ENCODE measurements around the gene GINM1. TPM values are rescaled to one million over a fixed set of nuclear protein-coding genes. Genes with fewer than 3 reads are reported as not detected.
A peak's percentile ranks its signal among the peaks of the same experiment; 100 is the strongest.

The GINM1 gene
- total and polyA plus RNA-seq, 9 of the 15 experiments (the other 6 are each of a cell fraction or from before 2014, with no cell fraction given): 5.0 to 19.3 (median 14.2) TPM

DNA sequence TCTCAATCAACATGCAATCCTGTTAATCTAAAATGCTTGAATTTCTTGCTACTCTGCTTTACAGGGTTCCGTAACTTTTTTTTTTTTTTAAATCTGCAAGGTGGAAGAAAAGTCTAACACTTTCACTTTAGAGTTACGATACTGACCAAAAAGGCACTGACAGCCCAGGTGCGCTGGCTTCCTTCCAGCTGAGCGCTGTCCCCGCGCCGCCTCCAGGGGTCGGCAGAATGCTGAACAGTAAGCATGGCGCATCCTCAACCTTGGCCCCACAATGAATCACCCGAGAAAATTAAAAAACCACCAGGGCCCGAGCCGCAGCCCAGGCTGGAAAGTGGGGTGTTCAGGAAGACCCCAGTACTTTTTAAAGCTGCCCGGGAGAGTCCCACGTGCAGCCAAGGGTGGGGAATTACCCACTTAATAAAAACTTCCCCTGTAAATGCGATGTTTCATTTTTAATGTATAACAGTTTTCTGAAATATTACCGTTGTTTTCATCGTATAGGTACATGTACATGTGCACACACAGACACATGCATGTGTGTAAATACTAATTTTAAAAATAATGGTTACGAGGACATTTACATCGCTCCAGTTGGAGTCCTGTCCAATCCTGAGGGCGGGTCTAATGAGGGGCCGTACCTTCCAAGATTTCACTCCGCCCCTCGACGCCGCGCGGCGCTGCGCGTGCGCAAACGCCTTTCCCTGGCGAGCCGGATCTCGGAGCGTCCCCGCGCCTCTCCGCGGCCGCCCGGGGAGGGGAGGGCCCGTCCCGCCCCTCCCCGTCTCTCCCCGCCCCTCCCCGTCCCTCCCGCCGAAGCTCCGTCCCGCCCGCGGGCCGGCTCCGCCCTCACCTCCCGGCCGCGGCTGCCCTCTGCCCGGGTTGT, at the start of gene GINM1 (continued):
- TF ChIP-seq, protein P1, sequence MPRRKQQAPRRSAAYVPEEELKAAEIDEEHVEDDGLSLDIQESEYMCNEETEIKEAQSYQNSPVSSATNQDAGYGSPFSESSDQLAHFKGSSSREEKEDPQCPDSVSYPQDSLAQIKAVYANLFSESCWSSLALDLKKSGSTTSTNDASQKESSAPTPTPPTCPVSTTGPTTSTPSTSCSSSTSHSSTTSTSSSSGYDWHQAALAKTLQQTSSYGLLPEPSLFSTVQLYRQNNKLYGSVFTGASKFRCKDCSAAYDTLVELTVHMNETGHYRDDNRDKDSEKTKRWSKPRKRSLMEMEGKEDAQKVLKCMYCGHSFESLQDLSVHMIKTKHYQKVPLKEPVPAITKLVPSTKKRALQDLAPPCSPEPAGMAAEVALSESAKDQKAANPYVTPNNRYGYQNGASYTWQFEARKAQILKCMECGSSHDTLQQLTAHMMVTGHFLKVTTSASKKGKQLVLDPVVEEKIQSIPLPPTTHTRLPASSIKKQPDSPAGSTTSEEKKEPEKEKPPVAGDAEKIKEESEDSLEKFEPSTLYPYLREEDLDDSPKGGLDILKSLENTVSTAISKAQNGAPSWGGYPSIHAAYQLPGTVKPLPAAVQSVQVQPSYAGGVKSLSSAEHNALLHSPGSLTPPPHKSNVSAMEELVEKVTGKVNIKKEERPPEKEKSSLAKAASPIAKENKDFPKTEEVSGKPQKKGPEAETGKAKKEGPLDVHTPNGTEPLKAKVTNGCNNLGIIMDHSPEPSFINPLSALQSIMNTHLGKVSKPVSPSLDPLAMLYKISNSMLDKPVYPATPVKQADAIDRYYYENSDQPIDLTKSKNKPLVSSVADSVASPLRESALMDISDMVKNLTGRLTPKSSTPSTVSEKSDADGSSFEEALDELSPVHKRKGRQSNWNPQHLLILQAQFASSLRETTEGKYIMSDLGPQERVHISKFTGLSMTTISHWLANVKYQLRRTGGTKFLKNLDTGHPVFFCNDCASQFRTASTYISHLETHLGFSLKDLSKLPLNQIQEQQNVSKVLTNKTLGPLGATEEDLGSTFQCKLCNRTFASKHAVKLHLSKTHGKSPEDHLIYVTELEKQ (CRISPR knock-in tag; IDR thresholded peaks at IDR 0.05): no peak
- TF ChIP-seq, protein P2, sequence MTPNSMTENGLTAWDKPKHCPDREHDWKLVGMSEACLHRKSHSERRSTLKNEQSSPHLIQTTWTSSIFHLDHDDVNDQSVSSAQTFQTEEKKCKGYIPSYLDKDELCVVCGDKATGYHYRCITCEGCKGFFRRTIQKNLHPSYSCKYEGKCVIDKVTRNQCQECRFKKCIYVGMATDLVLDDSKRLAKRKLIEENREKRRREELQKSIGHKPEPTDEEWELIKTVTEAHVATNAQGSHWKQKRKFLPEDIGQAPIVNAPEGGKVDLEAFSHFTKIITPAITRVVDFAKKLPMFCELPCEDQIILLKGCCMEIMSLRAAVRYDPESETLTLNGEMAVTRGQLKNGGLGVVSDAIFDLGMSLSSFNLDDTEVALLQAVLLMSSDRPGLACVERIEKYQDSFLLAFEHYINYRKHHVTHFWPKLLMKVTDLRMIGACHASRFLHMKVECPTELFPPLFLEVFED (CRISPR knock-in tag; conservative IDR thresholded peaks at IDR 0.05): no peak
- TF ChIP-seq NONO (IDR thresholded peaks at IDR 0.05; ENCODE audit: low read depth in 2 of 2, low read length in 1 of 2): no peak
- TF ChIP-seq CCNT2 (IDR thresholded peaks at IDR 0.05; ENCODE audit: borderline replicate concordance, extremely low read depth, insufficient read length, low read depth, low read length): peak; percentile 40
- TF ChIP-seq TBP (optimal IDR thresholded peaks at IDR 0.05; ENCODE audit: low read depth, low read length): no peak
- TF ChIP-seq, protein P3, sequence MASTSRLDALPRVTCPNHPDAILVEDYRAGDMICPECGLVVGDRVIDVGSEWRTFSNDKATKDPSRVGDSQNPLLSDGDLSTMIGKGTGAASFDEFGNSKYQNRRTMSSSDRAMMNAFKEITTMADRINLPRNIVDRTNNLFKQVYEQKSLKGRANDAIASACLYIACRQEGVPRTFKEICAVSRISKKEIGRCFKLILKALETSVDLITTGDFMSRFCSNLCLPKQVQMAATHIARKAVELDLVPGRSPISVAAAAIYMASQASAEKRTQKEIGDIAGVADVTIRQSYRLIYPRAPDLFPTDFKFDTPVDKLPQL (IDR thresholded peaks at IDR 0.05; ENCODE audit: extremely low read depth, insufficient read length): no peak
- TF ChIP-seq, protein P4, sequence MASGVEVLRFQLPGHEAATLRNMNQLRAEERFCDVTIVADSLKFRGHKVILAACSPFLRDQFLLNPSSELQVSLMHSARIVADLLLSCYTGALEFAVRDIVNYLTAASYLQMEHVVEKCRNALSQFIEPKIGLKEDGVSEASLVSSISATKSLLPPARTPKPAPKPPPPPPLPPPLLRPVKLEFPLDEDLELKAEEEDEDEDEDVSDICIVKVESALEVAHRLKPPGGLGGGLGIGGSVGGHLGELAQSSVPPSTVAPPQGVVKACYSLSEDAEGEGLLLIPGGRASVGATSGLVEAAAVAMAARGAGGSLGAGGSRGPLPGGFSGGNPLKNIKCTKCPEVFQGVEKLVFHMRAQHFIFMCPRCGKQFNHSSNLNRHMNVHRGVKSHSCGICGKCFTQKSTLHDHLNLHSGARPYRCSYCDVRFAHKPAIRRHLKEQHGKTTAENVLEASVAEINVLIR (CRISPR knock-in tag; IDR thresholded peaks at IDR 0.05): no peak
- no peak for TF ChIP-seq ZNF76 (CRISPR knock-in tag; IDR thresholded peaks at IDR 0.05; ENCODE audit: borderline replicate concordance)
- TF ChIP-seq ZFPM2 (CRISPR knock-in tag; IDR thresholded peaks at IDR 0.05): no peak
- TF ChIP-seq ZNF324 (CRISPR knock-in tag; IDR thresholded peaks at IDR 0.05): no peak
- no peak for TF ChIP-seq MEF2A (IDR thresholded peaks at IDR 0.05; ENCODE audit: control insufficient read depth, low read depth, low read length)
- no peak for TF ChIP-seq ELF4 (CRISPR knock-in tag; IDR thresholded peaks at IDR 0.05)
- TF ChIP-seq, protein P5, sequence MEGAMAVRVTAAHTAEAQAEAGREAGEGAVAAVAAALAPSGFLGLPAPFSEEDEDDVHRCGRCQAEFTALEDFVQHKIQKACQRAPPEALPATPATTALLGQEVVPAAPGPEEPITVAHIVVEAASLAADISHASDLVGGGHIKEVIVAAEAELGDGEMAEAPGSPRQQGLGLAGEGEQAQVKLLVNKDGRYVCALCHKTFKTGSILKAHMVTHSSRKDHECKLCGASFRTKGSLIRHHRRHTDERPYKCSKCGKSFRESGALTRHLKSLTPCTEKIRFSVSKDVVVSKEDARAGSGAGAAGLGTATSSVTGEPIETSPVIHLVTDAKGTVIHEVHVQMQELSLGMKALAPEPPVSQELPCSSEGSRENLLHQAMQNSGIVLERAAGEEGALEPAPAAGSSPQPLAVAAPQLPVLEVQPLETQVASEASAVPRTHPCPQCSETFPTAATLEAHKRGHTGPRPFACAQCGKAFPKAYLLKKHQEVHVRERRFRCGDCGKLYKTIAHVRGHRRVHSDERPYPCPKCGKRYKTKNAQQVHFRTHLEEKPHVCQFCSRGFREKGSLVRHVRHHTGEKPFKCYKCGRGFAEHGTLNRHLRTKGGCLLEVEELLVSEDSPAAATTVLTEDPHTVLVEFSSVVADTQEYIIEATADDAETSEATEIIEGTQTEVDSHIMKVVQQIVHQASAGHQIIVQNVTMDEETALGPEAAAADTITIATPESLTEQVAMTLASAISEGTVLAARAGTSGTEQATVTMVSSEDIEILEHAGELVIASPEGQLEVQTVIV (CRISPR knock-in tag; IDR thresholded peaks at IDR 0.05; ENCODE audit: borderline replicate concordance): no peak
- no peak for TF ChIP-seq ZNF347 (CRISPR knock-in tag; IDR thresholded peaks at IDR 0.05; ENCODE audit: low read depth)
- peak; percentile 37; the same call in 1 of the 2 replicates for TF ChIP-seq CBFA2T2 (conservative IDR thresholded peaks at IDR 0.05)
- no peak for TF ChIP-seq POLR3A (IDR thresholded peaks at IDR 0.05; ENCODE audit: borderline replicate concordance, extremely low read depth, insufficient read depth, insufficient read length)
- TF ChIP-seq MTA3 (IDR thresholded peaks at IDR 0.05; ENCODE audit: borderline replicate concordance): peak; percentile 67; the same call in 1 of the 2 replicates

All from K562 (cell line).